RWPE2 (cell line): ENCODE data around the gene DSCAM.
"Not testable (repeated sequence)": the region's sequence is repeated elsewhere in the genome, so short reads cannot be mapped to it uniquely, and the experiment has no call there.

Experiments used
- ATAC-seq: fragments of 200-7000 bp; cut with Tn5 transposase; 3 replicates; pipeline ENCODE4 v1.9.1; 2021; ENCODE audit warnings: low read depth
- DNase-seq: peaks from one replicate; pipeline ENCODE4 v3.0.0-alpha.2; 2020; ENCODE audit warnings: low spot score
- H3K27ac ChIP-seq: fragments of 450-650 bp; 2 replicates; pipeline ENCODE4 v1.5.1; 2017; ENCODE audit warnings: mild to moderate bottlenecking; ENCODE audit not compliant: poor library complexity, severe bottlenecking
- H3K27me3 ChIP-seq: fragments of 250-450 bp; sonication (Bioruptor Pico); 2 replicates; pipeline ENCODE4 v1.5.1; 2021; ENCODE audit warnings: mild to moderate bottlenecking, moderate library complexity; ENCODE audit not compliant: insufficient read depth, poor library complexity, severe bottlenecking
- H3K36me3 ChIP-seq: fragments of 250-450 bp; sonication (Bioruptor Pico); 2 replicates; pipeline ENCODE4 v1.5.1; 2020; ENCODE audit warnings: low read depth, mild to moderate bottlenecking, moderate library complexity
- H3K4me1 ChIP-seq: fragments of 250-450 bp; sonication (Bioruptor Pico); 2 replicates; pipeline ENCODE4 v1.5.1; 2021; ENCODE audit warnings: mild to moderate bottlenecking, moderate library complexity; ENCODE audit not compliant: insufficient read depth, poor library complexity, severe bottlenecking
- H3K4me3 ChIP-seq: fragments of 250-450 bp; sonication (Bioruptor Pico); 2 replicates; pipeline ENCODE4 v1.5.1; 2021; ENCODE audit warnings: mild to moderate bottlenecking, moderate library complexity; ENCODE audit not compliant: severe bottlenecking
- H3K9me3 ChIP-seq: fragments of 250-450 bp; sonication (Bioruptor Pico); 2 replicates; pipeline ENCODE4 v1.5.1; 2021; ENCODE audit warnings: mild to moderate bottlenecking, moderate library complexity; ENCODE audit not compliant: severe bottlenecking
- CTCF ChIP-seq: fragments of 450-650 bp; IDR thresholded peaks from one replicate; pipeline ENCODE4 v1.5.1; 2017; ENCODE audit warnings: mild to moderate bottlenecking, moderate library complexity; ENCODE audit not compliant: poor library complexity, severe bottlenecking

DSCAM gene

GRCh38 chr21:40445349-40445921 is 401.5 kb downstream of the DSCAM start:
- ATAC-seq: no peak
- no peak for TF ChIP-seq CTCF
- DNase-seq: no peak
- H3K27me3 ChIP-seq: no peaks in the 10 kb centered on the region
- H3K36me3 ChIP-seq: no peaks in the 10 kb centered on the region
- H3K9me3 ChIP-seq: no peaks in the 10 kb centered on the region
- no peaks in the 10 kb centered on the region for H3K4me1 ChIP-seq
- H3K27ac ChIP-seq: no peak overlapping the region
- H3K4me3 ChIP-seq: no peak overlapping the region

GRCh38 chr21:40439581-40439980 is 407.4 kb downstream of the DSCAM start:
- not testable (repeated sequence) for ATAC-seq, DNase-seq, H3K27ac ChIP-seq, H3K4me1 ChIP-seq, H3K4me3 ChIP-seq, H3K27me3 ChIP-seq, H3K9me3 ChIP-seq, H3K36me3 ChIP-seq

GRCh38 chr21:40438616-40439015 is 408.3 kb downstream of the DSCAM start:
- Histone ChIP-seq H3K4me3 (no peak overlapping the region), H3K36me3 (no peaks in the 10 kb centered on the region), H3K9me3 (no peaks in the 10 kb centered on the region), H3K27me3 (no peaks in the 10 kb centered on the region), H3K4me1 (no peaks in the 10 kb centered on the region), H3K27ac (no peak overlapping the region)
- TF ChIP-seq CTCF: no peak
- no peak for DNase-seq
- ATAC-seq: no peak

- Histone ChIP-seq H3K27ac (no peak overlapping the region), H3K4me3 (no peak overlapping the region), H3K4me1 (no peaks in the 10 kb centered on the region), H3K9me3 (no peaks in the 10 kb centered on the region), H3K27me3 (no peaks in the 10 kb centered on the region), H3K36me3 (no peaks in the 10 kb centered on the region)
- ATAC-seq (no peak), DNase-seq (no peak)
- TF ChIP-seq CTCF: no peak
Observed at GRCh38 chr21:40436261-40436660, 410.7 kb downstream of the DSCAM start.

- ATAC-seq (no peak), DNase-seq (no peak)
- H3K4me1 ChIP-seq: no peaks in the 10 kb centered on the region
- H3K27ac ChIP-seq: no peak overlapping the region
- H3K4me3 ChIP-seq: no peak overlapping the region
- TF ChIP-seq CTCF: no peak
- no peaks in the 10 kb centered on the region for H3K9me3 ChIP-seq
- H3K27me3 ChIP-seq: no peaks in the 10 kb centered on the region
- H3K36me3 ChIP-seq: no peaks in the 10 kb centered on the region
Observed at GRCh38 chr21:40433538-40433937, 413.4 kb downstream of the DSCAM start.
